Measurements from ENCODE around the gene ZDHHC9. TPM values are rescaled to one million over a fixed set of nuclear protein-coding genes. Genes with fewer than 3 reads are reported as not detected.
"Not testable (repeated sequence)": the region's sequence is repeated elsewhere in the genome, so short reads cannot be mapped to it uniquely, and the experiment has no call there.

The ZDHHC9 gene
- total RNA-seq, 1 donor from 2014 or later, result 37.8 TPM

GRCh38 chrX:129851825-129852224 lies 8.1 kb upstream of the ZDHHC9 start:
- not testable (repeated sequence) for DNase-seq (ENCODE audit: low spot score); H3K9me3 Mint-ChIP-seq (ENCODE audit: unreplicated experiment); H3K27me3 Mint-ChIP-seq (ENCODE audit: unreplicated experiment); H3K36me3 Mint-ChIP-seq (ENCODE audit: low read depth, unreplicated experiment); H3K27ac Mint-ChIP-seq (ENCODE audit: unreplicated experiment); H3K4me3 Mint-ChIP-seq (ENCODE audit: unreplicated experiment); H3K4me1 Mint-ChIP-seq (ENCODE audit: unreplicated experiment)

DNA sequence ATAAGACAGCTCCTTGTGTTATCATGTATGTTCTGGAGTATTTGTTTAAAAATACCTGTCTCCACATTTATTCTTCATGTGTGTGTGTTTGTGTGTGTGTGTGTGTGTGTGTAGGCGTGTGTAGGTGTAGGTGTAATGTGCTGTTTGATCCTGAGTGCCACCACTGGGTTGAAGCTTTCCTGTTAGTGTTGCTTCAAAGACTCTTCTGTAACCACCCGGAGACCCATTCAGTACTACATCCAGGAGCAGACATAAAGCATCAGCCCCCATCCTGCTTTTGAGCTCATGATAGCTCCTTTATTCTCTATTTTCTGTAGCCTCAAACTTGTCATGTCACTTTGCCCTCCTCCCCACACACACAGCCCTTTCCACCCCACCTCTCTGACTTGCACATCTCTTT lies 3.0 kb upstream of the ZDHHC9 start:
- no peaks in the 10 kb centered on the region for H3K9me3 Mint-ChIP-seq (ENCODE audit: unreplicated experiment)
- peaks cover 4% of the 10 kb centered on the region for H3K27me3 Mint-ChIP-seq (ENCODE audit: unreplicated experiment)
- no peaks in the 10 kb centered on the region for H3K36me3 Mint-ChIP-seq (ENCODE audit: low read depth, unreplicated experiment)
- peaks cover 4% of the 10 kb centered on the region for H3K4me1 Mint-ChIP-seq (ENCODE audit: unreplicated experiment)
- no peak overlapping the region for H3K4me3 Mint-ChIP-seq (ENCODE audit: unreplicated experiment)
- no peak overlapping the region for H3K27ac Mint-ChIP-seq (ENCODE audit: unreplicated experiment)
- TF ChIP-seq, protein P1, sequence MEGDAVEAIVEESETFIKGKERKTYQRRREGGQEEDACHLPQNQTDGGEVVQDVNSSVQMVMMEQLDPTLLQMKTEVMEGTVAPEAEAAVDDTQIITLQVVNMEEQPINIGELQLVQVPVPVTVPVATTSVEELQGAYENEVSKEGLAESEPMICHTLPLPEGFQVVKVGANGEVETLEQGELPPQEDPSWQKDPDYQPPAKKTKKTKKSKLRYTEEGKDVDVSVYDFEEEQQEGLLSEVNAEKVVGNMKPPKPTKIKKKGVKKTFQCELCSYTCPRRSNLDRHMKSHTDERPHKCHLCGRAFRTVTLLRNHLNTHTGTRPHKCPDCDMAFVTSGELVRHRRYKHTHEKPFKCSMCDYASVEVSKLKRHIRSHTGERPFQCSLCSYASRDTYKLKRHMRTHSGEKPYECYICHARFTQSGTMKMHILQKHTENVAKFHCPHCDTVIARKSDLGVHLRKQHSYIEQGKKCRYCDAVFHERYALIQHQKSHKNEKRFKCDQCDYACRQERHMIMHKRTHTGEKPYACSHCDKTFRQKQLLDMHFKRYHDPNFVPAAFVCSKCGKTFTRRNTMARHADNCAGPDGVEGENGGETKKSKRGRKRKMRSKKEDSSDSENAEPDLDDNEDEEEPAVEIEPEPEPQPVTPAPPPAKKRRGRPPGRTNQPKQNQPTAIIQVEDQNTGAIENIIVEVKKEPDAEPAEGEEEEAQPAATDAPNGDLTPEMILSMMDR (IDR thresholded peaks at IDR 0.05; ENCODE audit: unreplicated experiment), result no peak
- DNase-seq (ENCODE audit: low spot score), result no peak

- no peaks in the 10 kb centered on the region for H3K9me3 Mint-ChIP-seq (ENCODE audit: unreplicated experiment)
- H3K4me3 Mint-ChIP-seq (ENCODE audit: unreplicated experiment), result no peak overlapping the region
- no peak for DNase-seq (ENCODE audit: low spot score)
- no peaks in the 10 kb centered on the region for H3K36me3 Mint-ChIP-seq (ENCODE audit: low read depth, unreplicated experiment)
- peaks cover 8% of the 10 kb centered on the region for H3K4me1 Mint-ChIP-seq (ENCODE audit: unreplicated experiment)
- H3K27me3 Mint-ChIP-seq (ENCODE audit: unreplicated experiment), result peaks cover 4% of the 10 kb centered on the region
- H3K27ac Mint-ChIP-seq (ENCODE audit: unreplicated experiment), result no peak overlapping the region
- TF ChIP-seq, protein P1 (IDR thresholded peaks at IDR 0.05; ENCODE audit: unreplicated experiment), result no peak
These were observed 2.0 kb upstream of the ZDHHC9 start for GRCh38 chrX:129845616-129846190.

DNA sequence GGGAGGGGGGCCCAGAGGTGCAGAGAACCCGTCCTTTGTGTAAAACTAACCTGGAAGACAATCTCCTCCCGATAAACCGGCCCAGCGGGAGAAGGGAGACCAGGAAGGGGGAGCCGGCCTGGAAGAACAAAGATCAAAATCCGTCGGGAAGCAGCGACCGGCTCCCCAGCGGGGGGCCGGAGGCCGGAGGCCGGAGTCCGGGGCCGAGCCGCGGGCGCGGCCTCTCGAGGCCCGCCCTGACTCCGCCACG lies 552 bp downstream of the ZDHHC9 start:
- no peaks in the 10 kb centered on the region for H3K36me3 Mint-ChIP-seq (ENCODE audit: low read depth, unreplicated experiment)
- TF ChIP-seq, protein P1 (IDR thresholded peaks at IDR 0.05; ENCODE audit: unreplicated experiment), result no peak
- peaks cover 13% of the 10 kb centered on the region for H3K4me1 Mint-ChIP-seq (ENCODE audit: unreplicated experiment)
- H3K27me3 Mint-ChIP-seq (ENCODE audit: unreplicated experiment), result peaks cover 4% of the 10 kb centered on the region
- H3K27ac Mint-ChIP-seq (ENCODE audit: unreplicated experiment), result no peak overlapping the region
- H3K9me3 Mint-ChIP-seq (ENCODE audit: unreplicated experiment), result no peaks in the 10 kb centered on the region
- H3K4me3 Mint-ChIP-seq (ENCODE audit: unreplicated experiment), result peak overlapping the region; percentile 93
- DNase-seq (ENCODE audit: low spot score), result no peak

- DNase-seq (ENCODE audit: low spot score), result peak; percentile 4
- Mint-ChIP-seq H3K4me1 (ENCODE audit: unreplicated experiment) (peaks cover 13% of the 10 kb centered on the region), H3K36me3 (ENCODE audit: low read depth, unreplicated experiment) (no peaks in the 10 kb centered on the region), H3K27ac (ENCODE audit: unreplicated experiment) (no peak overlapping the region), H3K9me3 (ENCODE audit: unreplicated experiment) (no peaks in the 10 kb centered on the region), H3K27me3 (ENCODE audit: unreplicated experiment) (peaks cover 4% of the 10 kb centered on the region), H3K4me3 (ENCODE audit: unreplicated experiment) (peak overlapping the region; percentile 93)
- TF ChIP-seq, protein P1 (IDR thresholded peaks at IDR 0.05; ENCODE audit: unreplicated experiment), result no peak
These were observed 1.0 kb downstream of the ZDHHC9 start for GRCh38 chrX:129842510-129843208.

All from endothelial cell (in vitro differentiated cells).